Heart right ventricle (tissue), 16 donors: ENCODE results near the gene BOD1. TPM values are rescaled to one million over a fixed set of nuclear protein-coding genes. Genes with fewer than 3 reads are reported as not detected.

Experiments
- ATAC-seq, 8 donors: fragments of 200-7000 bp; cut with Tn5 transposase; one replicate each; pipeline ENCODE4 v1.9.1; 2020; ENCODE audit warnings: mild to moderate bottlenecking in 8 of 8, moderate library complexity in 8 of 8, moderate number of reproducible peaks in 1 of 8
- DNase-seq, 2 donors: peaks; one replicate each; pipeline ENCODE4 v3.0.0-alpha.2; 2020
- H3K27ac ChIP-seq, 10 donors: fragments of 200-600 bp; sonication (generic) in 2 of 10; one replicate each; pipeline versions ENCODE4 v1.5.0 to v1.8.0; 2020 to 2022; ENCODE audit warnings: mild to moderate bottlenecking in 3 of 10
- H3K27me3 ChIP-seq, 7 donors: fragments of 200-600 bp; one replicate each; pipeline ENCODE4 v1.8.0; 2021 to 2022; ENCODE audit warnings: mild to moderate bottlenecking in 2 of 7
- H3K36me3 ChIP-seq, 9 donors: fragments of 200-600 bp; sonication (generic) in 1 of 9; one replicate each; pipeline versions ENCODE4 v1.5.0 to v1.8.0; 2020 to 2022; ENCODE audit warnings: mild to moderate bottlenecking in 2 of 9
- H3K4me1 ChIP-seq, 9 donors: fragments of 200-600 bp; sonication (generic) in 1 of 9; one replicate each; pipeline versions ENCODE4 v1.5.0 to v1.8.0; 2020 to 2022; ENCODE audit warnings: mild to moderate bottlenecking in 4 of 9
- H3K4me3 ChIP-seq, 10 donors: fragments of 200-600 bp; sonication (generic) in 2 of 10; one replicate each; pipeline versions ENCODE4 v1.5.0 to v1.8.0; 2020 to 2022; ENCODE audit warnings: mild to moderate bottlenecking in 7 of 10, moderate library complexity in 2 of 10
- H3K9me3 ChIP-seq, 11 donors: fragments of 200-600 bp in 10 of 11; sonication (generic) in 2 of 11; one replicate each; pipeline versions ENCODE4 v1.5.0 to v1.8.0; 2013 to 2022; ENCODE audit warnings: mild to moderate bottlenecking in 2 of 11, control low read depth in 1 of 11, moderate library complexity in 1 of 11
- WGBS, 2 donors: extraction: QIAGEN DNeasy Blood & Tissue Kit; methylation state at CpG; one replicate each; pipeline ENCODE4 v1.1.7; 2013; ENCODE audit warnings: inconsistent platforms in 1 of 2; 5-methylcytosine and 5-hydroxymethylcytosine counted together
- intact Hi-C, 10 donors: fragments of 100-400 bp; cut with DNase I; formaldehyde crosslinking; loops; one replicate each; pipeline versions ENCODE4 v1.11.1 to v1.14.2; 2022
- polyA plus RNA-seq, 2 donors: library from polyadenylated mRNA; stranded (reverse); fragments of 200-250 nt; gene quantifications; one replicate each; pipeline ENCODE4 v1.2.3, GENCODE V29; 2013
- total RNA-seq, 10 donors: library from RNA; stranded (reverse); fragmentation: NEBNext Ultra II Directional in 3 of 10; extraction: Animal tissue kit (Norgen Biotek cat#: 25700) in 3 of 10; gene quantifications; one replicate each; pipeline versions ENCODE4 v1.2.1 to v1.2.4, GENCODE V29; 2021 to 2023
- TF ChIP-seq, protein P1 (sequence below), 9 donors: fragments of 200-600 bp; sonication (generic) in 2 of 9; IDR thresholded peaks; one replicate each; pipeline versions ENCODE4 v1.5.0 to v1.8.0; 2021 to 2022; ENCODE audit warnings: antibody characterized with exemption in 9 of 9, mild to moderate bottlenecking in 5 of 9, moderate library complexity in 1 of 9
- donor health status: Arrhythmogenic right ventricular cardiomyopathy.
- donor health status: ischemic (EF 13 %, LVEDD 7.1; RV severe dilation, severe dysfunction).
- donor health status: healthy with polysubstance abuse.
- donor health status: DM: no; HTN: yes; CAD: no.
- donor health status: DM: no; HTN: no; CAD: no.
- donor health status: ischemic (EF 25% LVEDD 6.9; RV normal size, moderate dysfunction).
- donor health status: ischemic (EF 25% LVEDD 5.7; RV mildly dilated, moderate dysfunction).
- donor health status: healthy.
- donor health status: DM: yes; HTN: yes; CAD: no.
- donor health status: Ischemic cardiomyopathy.
- donor health status: ischemic (EF 35%, LVEDD 5.7; RV mildly dilated, moderate dysfunction).
- donor health status: nonischemic (EF 11% LVEDD 7.7; RV severe dilation, severe dysfunction).
- donor health status: DM: yes; HTN: yes; CAD: no.
- donor health status: PGD.
- donor health status: ischemic (EF 29% LVEDD 5.4; RV normal size, mild dysfunction).
- donor health status: nonischemic (EF 23%, LVEDD 6.1; RV moderate dilation, normal function).

The BOD1 gene
- total and polyA plus RNA-seq, 12 donors: 20.2 to 54.3 (median 45.7) TPM

DNA sequence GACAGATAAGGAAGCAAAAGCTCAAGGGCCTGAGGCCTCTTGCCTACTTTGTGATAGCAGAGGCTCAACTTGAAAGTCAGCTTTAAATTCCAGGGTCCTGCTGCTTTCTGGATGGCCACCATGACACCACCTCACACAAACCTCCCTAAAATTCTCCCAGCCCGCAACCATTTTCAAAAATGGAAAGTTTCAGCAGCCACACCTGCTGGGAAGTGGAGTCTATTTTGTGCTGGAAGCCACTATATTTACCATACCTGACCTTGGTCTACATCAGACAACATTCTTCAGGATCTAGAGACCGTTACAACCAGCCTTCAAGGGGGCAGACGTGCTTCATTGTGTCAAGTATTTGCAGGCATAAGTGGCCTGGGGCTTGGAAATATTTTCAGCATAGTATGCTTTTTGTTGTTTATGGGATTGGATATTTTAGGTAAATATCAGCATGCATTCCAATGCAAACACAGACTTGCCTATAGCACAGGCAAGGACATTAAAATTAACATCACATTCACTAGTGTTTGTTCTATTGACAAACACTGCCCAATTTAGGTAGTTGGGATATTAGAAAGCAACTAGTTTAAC is 50.9 kb downstream of the BOD1 start:
- 93% methylated on average over 3 of the region's 3 CpGs for WGBS, 2 donors
- no peak for ATAC-seq
- intact Hi-C loops: no loop called here

DNA sequence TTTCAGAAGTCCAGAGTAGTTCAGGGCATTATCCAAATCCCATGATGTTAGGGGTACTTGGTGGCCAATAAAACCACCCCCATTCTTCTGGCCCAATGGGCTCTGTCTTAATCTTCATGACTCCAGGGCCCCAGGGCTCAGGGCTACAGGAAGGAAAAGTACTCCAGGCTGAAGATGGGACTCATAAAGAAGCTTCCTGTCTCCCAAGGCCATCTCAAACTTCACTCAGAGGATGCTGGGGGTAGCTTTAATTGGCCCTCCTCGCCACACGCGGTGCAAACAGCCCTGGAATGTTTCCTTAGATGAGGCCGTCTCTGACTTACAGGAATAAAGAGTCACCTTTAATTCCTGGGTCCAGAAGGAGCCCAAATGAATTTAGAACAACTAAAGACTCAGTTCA is 52.3 kb downstream of the BOD1 start:
- no peaks in the 10 kb centered on the region for H3K4me1 ChIP-seq
- H3K27ac ChIP-seq: no peak overlapping the region
- intact Hi-C loops: no loop called here
- H3K36me3 ChIP-seq: no peaks in the 10 kb centered on the region
- no peak overlapping the region for H3K4me3 ChIP-seq
- 60 to 61% methylated on average over 4 of the region's 4 CpGs for WGBS, 2 donors
- TF ChIP-seq, protein P1, sequence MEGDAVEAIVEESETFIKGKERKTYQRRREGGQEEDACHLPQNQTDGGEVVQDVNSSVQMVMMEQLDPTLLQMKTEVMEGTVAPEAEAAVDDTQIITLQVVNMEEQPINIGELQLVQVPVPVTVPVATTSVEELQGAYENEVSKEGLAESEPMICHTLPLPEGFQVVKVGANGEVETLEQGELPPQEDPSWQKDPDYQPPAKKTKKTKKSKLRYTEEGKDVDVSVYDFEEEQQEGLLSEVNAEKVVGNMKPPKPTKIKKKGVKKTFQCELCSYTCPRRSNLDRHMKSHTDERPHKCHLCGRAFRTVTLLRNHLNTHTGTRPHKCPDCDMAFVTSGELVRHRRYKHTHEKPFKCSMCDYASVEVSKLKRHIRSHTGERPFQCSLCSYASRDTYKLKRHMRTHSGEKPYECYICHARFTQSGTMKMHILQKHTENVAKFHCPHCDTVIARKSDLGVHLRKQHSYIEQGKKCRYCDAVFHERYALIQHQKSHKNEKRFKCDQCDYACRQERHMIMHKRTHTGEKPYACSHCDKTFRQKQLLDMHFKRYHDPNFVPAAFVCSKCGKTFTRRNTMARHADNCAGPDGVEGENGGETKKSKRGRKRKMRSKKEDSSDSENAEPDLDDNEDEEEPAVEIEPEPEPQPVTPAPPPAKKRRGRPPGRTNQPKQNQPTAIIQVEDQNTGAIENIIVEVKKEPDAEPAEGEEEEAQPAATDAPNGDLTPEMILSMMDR (IDR thresholded peaks at IDR 0.05): no peak
- DNase-seq: no peak
- no peaks in the 10 kb centered on the region for H3K27me3 ChIP-seq
- H3K9me3 ChIP-seq: peaks cover 0 to 34% (median 4%) of the 10 kb centered on the region in 11 donors
- ATAC-seq: no peak

More for the DNA sequence above, 50.9 kb downstream of the BOD1 start:
- Histone ChIP-seq H3K4me1 (no peaks in the 10 kb centered on the region), H3K27ac (no peak overlapping the region), H3K27me3 (no peaks in the 10 kb centered on the region), H3K9me3 (peaks cover 0 to 24% (median 4%) of the 10 kb centered on the region in 11 donors), H3K36me3 (no peaks in the 10 kb centered on the region), H3K4me3 (no peak overlapping the region)
- DNase-seq: no peak
- TF ChIP-seq, protein P1 (IDR thresholded peaks at IDR 0.05): no peak

DNA sequence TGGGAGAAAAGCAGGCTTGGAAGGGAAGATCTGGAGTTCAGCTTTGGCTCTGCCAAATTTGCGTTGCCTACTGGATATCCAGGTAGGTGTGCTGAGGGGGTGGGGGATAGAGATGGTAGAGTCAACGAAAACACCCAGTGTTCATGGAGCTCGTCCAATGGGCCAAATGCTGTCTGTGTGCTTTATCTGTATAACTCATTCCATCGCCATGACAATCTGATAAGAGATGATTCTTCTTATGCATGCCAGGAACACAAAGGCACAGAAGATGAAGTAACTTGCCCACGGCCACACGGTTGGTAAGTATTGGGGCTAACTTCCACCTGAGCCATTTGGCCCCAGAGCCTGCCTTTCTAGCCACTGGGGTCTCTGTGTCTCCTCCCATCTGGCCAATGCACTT is 53.2 kb downstream of the BOD1 start:
- peaks cover 0 to 26% (median 0%) of the 10 kb centered on the region in 11 donors for H3K9me3 ChIP-seq
- ATAC-seq: no peak
- no peak for DNase-seq
- 85 to 88% methylated on average over 6 of the region's 6 CpGs for WGBS, 2 donors
- intact Hi-C loops: no loop called here
- H3K27ac ChIP-seq: no peak overlapping the region
- H3K4me3 ChIP-seq: no peak overlapping the region
- TF ChIP-seq, protein P1 (IDR thresholded peaks at IDR 0.05): no peak
- H3K36me3 ChIP-seq: no peaks in the 10 kb centered on the region
- H3K4me1 ChIP-seq: no peaks in the 10 kb centered on the region
- H3K27me3 ChIP-seq: no peaks in the 10 kb centered on the region

DNA sequence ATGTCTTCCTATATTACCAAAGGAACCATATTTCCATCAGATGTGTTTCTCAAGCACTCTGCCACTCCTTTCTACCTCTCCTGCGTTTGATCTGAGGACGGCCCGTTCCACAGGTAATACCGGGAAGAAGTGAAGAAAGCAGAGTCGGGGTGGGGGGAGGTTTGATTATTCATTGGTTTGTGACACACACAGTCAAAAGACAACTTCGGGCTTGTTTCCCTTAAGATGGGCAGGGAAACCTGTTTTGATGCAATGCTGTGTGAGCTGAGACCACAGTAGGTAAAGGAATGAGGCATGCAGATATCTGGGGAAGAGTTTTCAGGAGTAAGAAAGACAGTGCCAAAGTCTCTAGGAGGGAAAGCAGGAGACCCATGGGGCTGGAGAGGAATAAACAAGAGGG is 54.0 kb downstream of the BOD1 start:
- H3K27ac ChIP-seq: no peak overlapping the region
- H3K36me3 ChIP-seq: no peaks in the 10 kb centered on the region
- no peak overlapping the region for H3K4me3 ChIP-seq
- H3K27me3 ChIP-seq: no peaks in the 10 kb centered on the region
- WGBS, 2 donors: 90 to 93% methylated on average over 6 of the region's 6 CpGs
- ATAC-seq: no peak
- DNase-seq: no peak
- intact Hi-C loops: no loop called here
- H3K4me1 ChIP-seq: no peaks in the 10 kb centered on the region
- TF ChIP-seq, protein P1 (IDR thresholded peaks at IDR 0.05): no peak
- H3K9me3 ChIP-seq: peaks cover 0 to 23% (median 0%) of the 10 kb centered on the region in 11 donors
